DMS53 treated with DMSO at 0.1 percent for 48 hours (cell line): ENCODE measurements around the gene ROBO2.

Source experiments
- DNase-seq: peaks from one replicate; lab custom pipeline; 2025; ENCODE audit not compliant: unreplicated experiment; lab: John Stamatoyannopoulos, UW

Gene ROBO2

DNA sequence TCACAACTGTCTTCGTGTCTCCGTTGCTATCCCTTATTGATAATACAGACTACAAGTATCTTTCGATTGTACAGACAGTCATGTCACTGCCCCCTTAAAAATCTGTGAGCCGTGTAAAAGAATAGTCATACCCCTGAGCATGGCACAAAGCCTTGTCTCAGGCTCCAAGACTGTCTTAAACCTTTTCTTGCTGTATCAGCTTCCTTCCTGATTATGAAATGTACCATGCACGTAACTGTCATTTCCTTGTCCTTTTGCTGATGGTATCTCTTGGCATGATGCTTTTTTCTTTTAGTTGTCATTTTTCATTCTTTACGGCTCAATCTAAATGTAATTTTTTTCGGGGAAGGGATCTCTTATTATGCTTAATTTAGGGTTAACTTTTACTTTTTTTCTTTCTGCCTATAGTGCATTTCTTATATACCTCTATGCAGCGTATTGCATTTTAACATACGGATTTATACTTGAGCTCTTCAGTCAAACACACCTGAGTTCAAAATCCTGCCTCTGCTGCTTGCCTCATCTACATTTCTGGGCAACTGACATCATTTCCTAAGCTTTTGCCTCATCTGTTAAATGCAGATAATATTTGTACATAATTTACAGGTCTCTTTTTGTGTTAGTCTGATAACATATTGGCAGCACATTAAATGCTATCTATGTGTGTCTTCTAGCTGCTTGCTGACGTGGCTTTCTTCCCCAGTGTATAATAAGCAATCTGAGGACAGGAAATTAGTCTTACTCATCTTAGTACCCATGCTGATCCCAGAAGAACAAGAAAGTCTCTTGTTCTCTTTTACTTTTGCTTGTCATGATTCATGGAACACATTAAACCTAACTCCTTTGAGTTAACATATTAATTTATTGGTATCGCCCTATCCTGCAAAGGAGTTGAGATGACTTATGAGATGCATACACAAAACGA lies 57.3 kb downstream of the ROBO2 start:
- no peak for DNase-seq

- no peak for DNase-seq
These were observed 63.3 kb downstream of the ROBO2 start for GRCh38 chr3:77102951-77103769.

DNA sequence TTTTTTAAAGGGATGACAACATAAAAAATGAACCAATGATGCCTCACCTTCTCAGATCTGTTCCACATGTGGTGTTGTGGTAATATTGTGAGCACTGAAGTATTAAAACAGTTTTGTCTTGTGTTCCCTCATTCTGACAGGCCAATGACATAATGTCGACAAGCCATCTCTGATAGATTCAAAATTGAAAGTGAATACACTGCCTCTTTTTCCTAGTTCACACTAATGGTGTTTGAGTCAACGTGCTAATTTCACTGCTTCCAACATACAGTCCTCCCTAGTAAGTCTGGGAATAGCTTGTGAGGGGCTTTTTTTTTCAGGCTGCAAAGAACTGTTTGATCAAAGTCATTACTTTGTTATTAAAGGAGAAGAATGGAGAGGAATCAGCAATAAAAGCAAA lies 82.8 kb downstream of the ROBO2 start:
- DNase-seq: no peak

DNA sequence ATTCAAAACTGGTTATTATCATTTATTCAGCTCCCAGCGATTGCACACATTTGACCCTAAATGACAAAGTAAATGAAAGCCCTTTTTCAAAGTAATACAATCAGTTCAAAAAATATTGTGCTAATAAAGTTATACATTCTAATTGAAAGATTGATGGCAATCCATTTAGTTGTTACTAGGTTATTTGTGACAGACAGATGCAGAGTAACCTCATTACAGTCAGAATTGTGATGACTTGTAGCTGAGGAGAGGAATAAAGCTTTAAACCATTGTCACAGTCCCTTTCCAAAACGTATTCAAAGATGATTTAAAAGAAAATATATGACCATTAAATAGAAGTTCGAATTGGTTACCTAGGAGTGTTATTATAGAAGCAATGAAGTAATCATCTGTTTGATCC lies 86.1 kb downstream of the ROBO2 start:
- no peak for DNase-seq

DNA sequence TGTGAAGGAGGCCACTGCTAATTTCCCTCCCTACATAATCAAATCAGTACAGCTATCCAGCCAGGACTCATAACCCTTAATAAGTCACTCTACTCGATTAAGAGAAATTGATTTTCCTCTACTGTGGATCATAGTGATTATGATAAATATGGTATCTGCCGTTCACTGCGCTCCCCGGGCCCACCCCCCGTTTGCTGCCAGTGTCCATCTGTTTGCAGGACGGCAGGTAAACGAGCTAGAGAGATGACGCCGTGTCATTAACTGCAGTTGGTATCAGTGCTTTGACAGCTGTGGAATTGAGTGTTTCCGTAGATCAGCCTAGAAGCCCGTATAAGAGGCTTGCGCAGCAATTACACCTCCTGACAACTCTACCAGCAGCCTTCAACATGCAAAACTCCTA lies 94.9 kb downstream of the ROBO2 start:
- no peak for DNase-seq

DNA sequence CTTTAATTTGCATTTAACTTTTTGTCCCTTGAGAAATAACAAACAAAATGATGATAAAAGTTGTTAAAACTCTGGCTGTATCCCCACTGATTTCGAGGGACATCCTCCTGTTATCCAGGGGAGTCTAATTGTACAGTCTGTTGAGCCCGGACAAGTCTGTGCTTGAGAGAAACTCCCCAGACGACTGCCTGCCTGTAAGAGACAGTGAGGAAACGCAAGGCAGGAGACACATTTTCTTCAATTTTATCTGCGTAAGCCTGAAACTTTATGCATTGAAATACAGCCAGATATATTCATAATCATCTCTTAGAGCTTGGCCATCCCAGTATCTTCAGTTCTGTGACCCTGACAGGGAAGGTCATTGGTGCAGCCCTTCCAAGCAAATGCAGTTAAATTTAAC lies 97.7 kb downstream of the ROBO2 start:
- no peak for DNase-seq

GRCh38 chr3:77139624-77140023 lies 99.7 kb downstream of the ROBO2 start:
- DNase-seq: no peak

DNA sequence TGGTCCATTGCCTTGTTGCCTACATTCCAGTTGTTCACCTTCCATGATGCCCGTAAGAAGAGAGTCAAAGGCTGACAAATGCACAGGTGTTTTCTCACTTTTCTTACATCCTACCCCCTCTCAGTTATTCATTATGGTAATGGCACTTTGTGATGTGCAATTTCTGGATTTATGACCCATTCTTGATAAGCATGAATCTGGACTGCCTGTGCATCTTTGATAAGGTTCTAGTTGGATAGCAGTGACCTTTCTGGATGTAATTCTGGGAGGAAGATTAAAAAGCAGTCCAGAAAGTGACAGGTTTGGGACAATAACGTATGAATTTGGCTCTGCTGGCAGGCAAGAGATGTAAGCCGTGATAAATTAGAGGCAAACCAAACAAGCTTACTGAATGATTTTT lies 101.5 kb downstream of the ROBO2 start:
- no peak for DNase-seq

DNA sequence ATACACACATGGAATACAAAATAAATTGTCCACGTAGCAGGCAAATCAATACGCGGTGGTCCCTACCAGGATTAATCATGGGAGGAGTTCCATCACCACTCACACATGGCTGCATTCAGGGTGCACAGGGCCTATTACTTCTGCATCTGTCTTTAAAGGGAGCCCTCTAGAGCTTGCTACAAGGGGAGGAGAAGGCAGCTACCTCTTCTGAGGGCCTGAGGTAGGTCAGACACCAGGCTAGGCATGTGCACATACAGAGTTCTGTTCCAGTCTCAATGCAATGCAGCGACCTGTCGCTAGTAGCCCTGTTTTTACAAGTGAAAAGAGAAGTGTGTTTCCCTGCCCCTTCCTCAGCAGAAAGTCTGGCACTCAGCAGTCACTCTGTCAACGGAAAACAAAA lies 102.7 kb downstream of the ROBO2 start:
- DNase-seq: no peak

- no peak for DNase-seq
These were observed 106.1 kb downstream of the ROBO2 start for GRCh38 chr3:77146004-77146403.

GRCh38 chr3:77147836-77148578 lies 108.1 kb downstream of the ROBO2 start:
- no peak for DNase-seq

DNA sequence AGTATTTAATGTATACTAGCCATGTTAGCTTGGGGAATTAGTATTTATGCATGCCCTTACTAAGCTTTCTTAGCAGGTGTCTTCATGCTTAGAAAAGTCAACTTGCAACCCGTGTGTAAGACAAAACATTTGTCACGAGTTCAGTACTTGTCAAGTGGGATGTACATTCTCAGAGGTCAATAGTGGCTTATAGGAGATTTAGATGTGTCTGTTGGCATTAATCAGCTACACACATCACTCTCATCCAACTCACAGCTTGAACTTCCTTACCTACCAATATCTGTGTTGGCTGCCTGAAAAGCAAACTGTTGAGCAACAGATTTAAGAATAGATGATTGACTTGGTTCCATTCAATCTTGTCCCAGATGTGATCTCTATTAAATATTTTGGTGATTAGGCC lies 109.5 kb downstream of the ROBO2 start:
- no peak for DNase-seq

- no peak for DNase-seq
These were observed 110.1 kb downstream of the ROBO2 start for GRCh38 chr3:77150028-77150427.

DNA sequence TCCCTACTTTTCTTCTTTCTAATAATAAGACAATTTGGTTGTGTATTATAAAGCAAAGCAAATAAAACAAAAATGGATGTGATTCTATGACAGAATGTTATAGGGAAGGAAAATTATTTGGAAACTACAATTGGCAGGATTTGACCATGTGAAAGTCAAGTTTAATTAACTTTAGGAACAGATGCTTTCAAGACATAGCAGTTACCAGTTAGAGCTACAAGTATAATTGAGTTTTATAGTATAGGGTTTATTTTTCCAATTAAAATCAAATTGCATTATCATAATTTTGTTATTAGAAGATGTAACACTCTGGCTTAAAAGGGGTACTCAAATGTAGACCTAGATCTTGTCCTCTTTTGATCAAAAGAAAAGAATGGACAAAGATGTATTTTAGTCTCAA lies 110.9 kb downstream of the ROBO2 start:
- DNase-seq: no peak

- DNase-seq: no peak
These were observed 119.1 kb downstream of the ROBO2 start for GRCh38 chr3:77158730-77159581.

- no peak for DNase-seq
These were observed 121.1 kb downstream of the ROBO2 start for GRCh38 chr3:77160931-77161497.

DNA sequence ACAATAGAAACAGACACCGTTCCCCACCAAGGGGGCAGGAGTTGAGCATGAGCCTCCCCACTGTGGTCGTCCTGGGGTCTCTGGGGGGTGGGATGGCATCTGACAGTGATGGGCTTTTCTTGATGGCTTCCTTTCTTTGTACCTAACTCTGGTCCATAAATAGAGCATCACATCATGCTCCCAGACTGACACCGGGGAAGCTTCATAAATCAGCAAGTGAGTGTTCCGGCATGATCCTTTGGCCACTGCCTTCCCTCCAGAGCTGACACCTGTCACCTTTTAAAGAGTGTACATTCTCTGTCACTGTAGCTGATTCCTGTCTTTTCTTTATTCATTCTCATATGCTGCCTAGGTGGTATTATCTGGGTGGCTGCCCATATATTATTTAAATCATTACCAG lies 129.9 kb downstream of the ROBO2 start:
- no peak for DNase-seq

GRCh38 chr3:77171026-77171425 lies 131.1 kb downstream of the ROBO2 start:
- no peak for DNase-seq

DNA sequence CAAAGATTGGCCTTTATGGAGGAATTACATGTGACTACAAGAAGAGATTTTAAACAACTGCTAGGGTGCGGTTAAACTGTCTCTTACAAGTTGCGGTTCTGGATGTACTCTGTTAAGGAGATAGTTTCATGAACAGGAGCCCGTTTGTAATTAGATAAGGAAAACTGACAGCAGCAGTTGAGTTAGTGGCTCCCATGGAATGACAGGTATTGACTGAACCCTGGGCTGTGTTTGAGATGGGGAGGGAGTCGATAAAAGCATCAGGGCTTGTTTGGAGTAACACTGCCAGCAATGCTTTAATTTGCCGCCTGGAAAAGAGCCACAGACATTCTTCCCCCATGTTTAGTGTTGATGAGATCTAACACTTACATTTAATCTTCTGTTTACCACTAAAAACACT lies 139.9 kb downstream of the ROBO2 start:
- DNase-seq: no peak

GRCh38 chr3:77182341-77182740 lies 142.4 kb downstream of the ROBO2 start:
- no peak for DNase-seq
